Measurements from ENCODE around the gene WTIP.

- no peak for TF ChIP-seq CTCF (IDR thresholded peaks at IDR 0.05)
- no peak for TF ChIP-seq POLR2A (IDR thresholded peaks at IDR 0.05)
These were observed 6.1 kb downstream of the WTIP start for GRCh38 chr19:34487651-34488051.

All from adrenal gland (tissue), 5 donors.